B cell (primary cell): ENCODE results near the gene EYS.

Source experiments
- EZH2 ChIP-seq: IDR thresholded peaks from 2 replicates; pipeline ENCODE4 v1.6.1; 2012; ENCODE audit warnings: borderline replicate concordance, low read depth, mild to moderate bottlenecking, moderate library complexity, low read length; ENCODE audit not compliant: insufficient read depth, poor library complexity, severe bottlenecking
- TF ChIP-seq, protein P1 (sequence below): fragments of 200-600 bp; IDR thresholded peaks from one replicate; pipeline ENCODE4 v1.8.0; 2022; ENCODE audit warnings: antibody characterized with exemption, mild to moderate bottlenecking

DNA sequence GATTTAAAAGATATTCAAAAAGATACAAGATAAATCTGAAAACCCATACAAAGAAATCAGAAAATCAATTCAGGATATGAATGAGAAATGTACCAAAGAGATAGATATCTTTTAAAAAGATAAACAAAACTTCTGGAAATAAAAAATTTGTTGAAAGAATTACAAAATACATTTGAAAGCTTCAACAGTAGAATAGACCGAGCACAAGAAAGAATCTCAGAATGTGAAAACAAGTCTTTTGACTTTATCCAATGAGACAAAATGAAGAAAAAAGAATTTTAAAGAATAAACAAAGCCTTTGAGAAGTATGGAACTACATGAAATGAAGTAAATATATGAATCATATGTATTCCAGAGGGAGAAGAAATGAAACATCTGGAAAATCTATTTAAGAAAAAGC is 1011.0 kb downstream of the EYS start:
- TF ChIP-seq, protein P1, sequence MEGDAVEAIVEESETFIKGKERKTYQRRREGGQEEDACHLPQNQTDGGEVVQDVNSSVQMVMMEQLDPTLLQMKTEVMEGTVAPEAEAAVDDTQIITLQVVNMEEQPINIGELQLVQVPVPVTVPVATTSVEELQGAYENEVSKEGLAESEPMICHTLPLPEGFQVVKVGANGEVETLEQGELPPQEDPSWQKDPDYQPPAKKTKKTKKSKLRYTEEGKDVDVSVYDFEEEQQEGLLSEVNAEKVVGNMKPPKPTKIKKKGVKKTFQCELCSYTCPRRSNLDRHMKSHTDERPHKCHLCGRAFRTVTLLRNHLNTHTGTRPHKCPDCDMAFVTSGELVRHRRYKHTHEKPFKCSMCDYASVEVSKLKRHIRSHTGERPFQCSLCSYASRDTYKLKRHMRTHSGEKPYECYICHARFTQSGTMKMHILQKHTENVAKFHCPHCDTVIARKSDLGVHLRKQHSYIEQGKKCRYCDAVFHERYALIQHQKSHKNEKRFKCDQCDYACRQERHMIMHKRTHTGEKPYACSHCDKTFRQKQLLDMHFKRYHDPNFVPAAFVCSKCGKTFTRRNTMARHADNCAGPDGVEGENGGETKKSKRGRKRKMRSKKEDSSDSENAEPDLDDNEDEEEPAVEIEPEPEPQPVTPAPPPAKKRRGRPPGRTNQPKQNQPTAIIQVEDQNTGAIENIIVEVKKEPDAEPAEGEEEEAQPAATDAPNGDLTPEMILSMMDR, result no peak
- no peak for TF ChIP-seq EZH2
